Ovary (tissue), 3 donors: Measurements from ENCODE around the gene TSHZ2.

Source experiments
- CTCF ChIP-seq, 3 donors: fragments of 450-650 bp in 2 of 3; fragments of 200-600 bp in 1 of 3; IDR thresholded peaks; one replicate each; pipeline versions ENCODE4 v1.5.1 to v1.8.0; 2016 to 2022; ENCODE audit warnings: antibody characterized with exemption in 3 of 3, mild to moderate bottlenecking in 1 of 3
- EP300 ChIP-seq: sonication (generic); formaldehyde crosslinking; IDR thresholded peaks from one replicate; pipeline ENCODE4 v1.6.1; 2017; ENCODE audit warnings: antibody characterized with exemption
- POLR2A ChIP-seq: fragments of 450-650 bp; IDR thresholded peaks from one replicate; pipeline ENCODE4 v1.6.1; 2017; ENCODE audit warnings: antibody characterized with exemption, mild to moderate bottlenecking, moderate library complexity
- donor health status: DM: no; HTN: no; CAD: no.

GRCh38 chr20:53263554-53264438 lies 291.6 kb downstream of the TSHZ2 start:
- no peak for TF ChIP-seq CTCF (IDR thresholded peaks at IDR 0.05)
- no peak for TF ChIP-seq POLR2A
- no peak for TF ChIP-seq EP300
